ENCODE results near the gene ICAM1.

The ICAM1 gene

GRCh38 chr19:10262771-10263170 lies 8.1 kb upstream of the ICAM1 start:
- Histone ChIP-seq H3K36me3 (ENCODE audit: control insufficient read depth, insufficient read depth, low read length) (no peaks in the 10 kb centered on the region), H3K27ac (ENCODE audit: low read depth, low read length) (no peak overlapping the region), H3K9ac (ENCODE audit: low read length) (no peak overlapping the region), H3K23ac (ENCODE audit: low read length) (no peak overlapping the region), H3K4me1 (ENCODE audit: control insufficient read depth, low read depth, low read length) (no peaks in the 10 kb centered on the region), H3K56ac (ENCODE audit: low read length) (no peak overlapping the region), H2BK120ac (ENCODE audit: low read depth, low read length) (no peak overlapping the region), H3K18ac (ENCODE audit: low read length) (no peak overlapping the region), H4K5ac (ENCODE audit: low read length) (no peak overlapping the region), H2BK15ac (replicated peaks; ENCODE audit: low read depth) (no peak overlapping the region), H3K79me1 (ENCODE audit: low read length) (no peaks in the 10 kb centered on the region), H3K4me2 (ENCODE audit: low read length) (no peak overlapping the region), H2BK5ac (ENCODE audit: low read length) (no peak overlapping the region), H3K27me3 (ENCODE audit: insufficient read depth, low read length, poor library complexity) (no peaks in the 10 kb centered on the region), H3K4ac (ENCODE audit: low read depth, low read length) (no peak overlapping the region), H3K4me3 (ENCODE audit: low read length) (no peak overlapping the region), H4K8ac (ENCODE audit: low read depth, low read length) (no peak overlapping the region), H3K79me2 (ENCODE audit: control insufficient read depth, insufficient read depth, low read length) (no peaks in the 10 kb centered on the region), H2AK5ac (ENCODE audit: low read length) (no peak overlapping the region)
- DNase-seq: no peak
- WGBS (ENCODE audit: extremely low coverage, insufficient coverage, low lambda C conversion rate): 100% methylated on average over 1 of the region's 7 CpGs

- Histone ChIP-seq H3K36me3 (ENCODE audit: control insufficient read depth, insufficient read depth, low read length) (no peaks in the 10 kb centered on the region), H3K79me2 (ENCODE audit: control insufficient read depth, insufficient read depth, low read length) (no peaks in the 10 kb centered on the region), H3K4me3 (ENCODE audit: low read length) (no peak overlapping the region), H3K18ac (ENCODE audit: low read length) (no peak overlapping the region), H3K4me2 (ENCODE audit: low read length) (no peak overlapping the region), H3K4me1 (ENCODE audit: control insufficient read depth, low read depth, low read length) (no peaks in the 10 kb centered on the region), H3K27me3 (ENCODE audit: insufficient read depth, low read length, poor library complexity) (peaks cover 5% of the 10 kb centered on the region), H3K9ac (ENCODE audit: low read length) (no peak overlapping the region), H2BK5ac (ENCODE audit: low read length) (no peak overlapping the region), H3K79me1 (ENCODE audit: low read length) (no peaks in the 10 kb centered on the region), H3K27ac (ENCODE audit: low read depth, low read length) (no peak overlapping the region), H4K5ac (ENCODE audit: low read length) (no peak overlapping the region), H2BK15ac (replicated peaks; ENCODE audit: low read depth) (no peak overlapping the region), H3K23ac (ENCODE audit: low read length) (no peak overlapping the region), H2BK120ac (ENCODE audit: low read depth, low read length) (no peak overlapping the region), H3K4ac (ENCODE audit: low read depth, low read length) (no peak overlapping the region), H4K8ac (ENCODE audit: low read depth, low read length) (no peak overlapping the region), H2AK5ac (ENCODE audit: low read length) (no peak overlapping the region), H3K56ac (ENCODE audit: low read length) (no peak overlapping the region)
- WGBS (ENCODE audit: extremely low coverage, insufficient coverage, low lambda C conversion rate): no CpG with 5 or more reads among the region's 7 CpGs
- no peak for DNase-seq
Observed at GRCh38 chr19:10266706-10267105, 4.2 kb upstream of the ICAM1 start.

- H2BK5ac ChIP-seq (ENCODE audit: low read length): no peak overlapping the region
- H3K4me3 ChIP-seq (ENCODE audit: low read length): no peak overlapping the region
- no peak overlapping the region for H3K9ac ChIP-seq (ENCODE audit: low read length)
- no peak overlapping the region for H2BK120ac ChIP-seq (ENCODE audit: low read depth, low read length)
- no peak overlapping the region for H3K18ac ChIP-seq (ENCODE audit: low read length)
- no peaks in the 10 kb centered on the region for H3K79me1 ChIP-seq (ENCODE audit: low read length)
- no peak overlapping the region for H2AK5ac ChIP-seq (ENCODE audit: low read length)
- no peak for DNase-seq
- no peaks in the 10 kb centered on the region for H3K36me3 ChIP-seq (ENCODE audit: control insufficient read depth, insufficient read depth, low read length)
- no peak overlapping the region for H4K8ac ChIP-seq (ENCODE audit: low read depth, low read length)
- H3K23ac ChIP-seq (ENCODE audit: low read length): no peak overlapping the region
- no peak overlapping the region for H4K5ac ChIP-seq (ENCODE audit: low read length)
- no CpG with 5 or more reads among the region's 6 CpGs for WGBS (ENCODE audit: extremely low coverage, insufficient coverage, low lambda C conversion rate)
- no peaks in the 10 kb centered on the region for H3K79me2 ChIP-seq (ENCODE audit: control insufficient read depth, insufficient read depth, low read length)
- peaks cover 6% of the 10 kb centered on the region for H3K27me3 ChIP-seq (ENCODE audit: insufficient read depth, low read length, poor library complexity)
- no peak overlapping the region for H3K4me2 ChIP-seq (ENCODE audit: low read length)
- H3K4ac ChIP-seq (ENCODE audit: low read depth, low read length): no peak overlapping the region
- no peaks in the 10 kb centered on the region for H3K4me1 ChIP-seq (ENCODE audit: control insufficient read depth, low read depth, low read length)
- no peak overlapping the region for H3K27ac ChIP-seq (ENCODE audit: low read depth, low read length)
- H3K56ac ChIP-seq (ENCODE audit: low read length): no peak overlapping the region
- no peak overlapping the region for H2BK15ac ChIP-seq (replicated peaks; ENCODE audit: low read depth)
Observed at GRCh38 chr19:10268071-10268470, 2.8 kb upstream of the ICAM1 start.

DNA sequence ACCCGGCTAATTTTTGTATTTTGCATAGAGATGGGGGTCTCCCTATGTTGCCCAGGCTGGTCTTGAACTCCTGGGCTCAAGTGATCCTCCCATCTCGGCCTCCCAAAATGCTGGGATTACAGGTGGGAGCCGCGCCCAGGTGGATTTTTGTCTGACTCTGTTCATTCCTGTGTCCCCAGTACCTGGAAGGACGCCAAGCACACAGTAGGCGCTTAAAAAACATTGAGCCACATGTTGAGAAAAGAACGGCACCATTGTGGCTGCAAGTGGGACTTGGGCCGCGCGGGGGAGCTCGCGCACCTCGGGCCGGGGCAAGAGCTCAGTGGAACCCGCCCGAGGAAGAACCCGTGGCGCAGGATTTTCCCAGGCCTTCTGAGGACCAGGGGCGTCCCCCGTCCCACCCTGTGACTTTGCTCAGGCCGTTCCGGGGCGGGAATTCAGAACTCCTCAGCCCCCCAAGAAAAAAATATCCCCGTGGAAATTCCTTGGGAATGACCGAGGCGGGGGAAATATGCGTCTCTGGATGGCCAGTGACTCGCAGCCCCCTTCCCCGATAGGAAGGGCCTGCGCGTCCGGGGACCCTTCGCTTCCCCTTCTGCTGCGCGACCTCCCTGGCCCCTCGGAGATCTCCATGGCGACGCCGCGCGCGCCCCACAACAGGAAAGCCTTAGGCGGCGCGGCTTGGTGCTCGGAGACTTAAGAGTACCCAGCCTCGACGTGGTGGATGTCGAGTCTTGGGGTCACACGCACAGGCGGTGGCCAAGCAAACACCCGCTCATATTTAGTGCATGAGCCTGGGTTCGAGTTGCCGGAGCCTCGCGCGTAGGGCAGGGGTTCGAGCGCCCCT lies 1.4 kb upstream of the ICAM1 start:
- DNase-seq: peak; percentile 77
- H3K27ac ChIP-seq (ENCODE audit: low read depth, low read length): no peak overlapping the region
- H2AK5ac ChIP-seq (ENCODE audit: low read length): no peak overlapping the region
- H2BK120ac ChIP-seq (ENCODE audit: low read depth, low read length): no peak overlapping the region
- H3K4me2 ChIP-seq (ENCODE audit: low read length): peak overlapping the region; percentile 37
- H3K56ac ChIP-seq (ENCODE audit: low read length): peak overlapping the region; percentile 65
- H3K27me3 ChIP-seq (ENCODE audit: insufficient read depth, low read length, poor library complexity): peaks cover 6% of the 10 kb centered on the region
- no peaks in the 10 kb centered on the region for H3K36me3 ChIP-seq (ENCODE audit: control insufficient read depth, insufficient read depth, low read length)
- no peak overlapping the region for H3K18ac ChIP-seq (ENCODE audit: low read length)
- no peaks in the 10 kb centered on the region for H3K4me1 ChIP-seq (ENCODE audit: control insufficient read depth, low read depth, low read length)
- H3K4me3 ChIP-seq (ENCODE audit: low read length): no peak overlapping the region
- no peak overlapping the region for H3K23ac ChIP-seq (ENCODE audit: low read length)
- no peaks in the 10 kb centered on the region for H3K79me1 ChIP-seq (ENCODE audit: low read length)
- no CpG with 5 or more reads among the region's 59 CpGs for WGBS (ENCODE audit: extremely low coverage, insufficient coverage, low lambda C conversion rate)
- H2BK15ac ChIP-seq (replicated peaks; ENCODE audit: low read depth): no peak overlapping the region
- H3K4ac ChIP-seq (ENCODE audit: low read depth, low read length): no peak overlapping the region
- H3K9ac ChIP-seq (ENCODE audit: low read length): no peak overlapping the region
- H3K79me2 ChIP-seq (ENCODE audit: control insufficient read depth, insufficient read depth, low read length): no peaks in the 10 kb centered on the region
- no peak overlapping the region for H4K5ac ChIP-seq (ENCODE audit: low read length)
- H4K8ac ChIP-seq (ENCODE audit: low read depth, low read length): no peak overlapping the region
- no peak overlapping the region for H2BK5ac ChIP-seq (ENCODE audit: low read length)

DNA sequence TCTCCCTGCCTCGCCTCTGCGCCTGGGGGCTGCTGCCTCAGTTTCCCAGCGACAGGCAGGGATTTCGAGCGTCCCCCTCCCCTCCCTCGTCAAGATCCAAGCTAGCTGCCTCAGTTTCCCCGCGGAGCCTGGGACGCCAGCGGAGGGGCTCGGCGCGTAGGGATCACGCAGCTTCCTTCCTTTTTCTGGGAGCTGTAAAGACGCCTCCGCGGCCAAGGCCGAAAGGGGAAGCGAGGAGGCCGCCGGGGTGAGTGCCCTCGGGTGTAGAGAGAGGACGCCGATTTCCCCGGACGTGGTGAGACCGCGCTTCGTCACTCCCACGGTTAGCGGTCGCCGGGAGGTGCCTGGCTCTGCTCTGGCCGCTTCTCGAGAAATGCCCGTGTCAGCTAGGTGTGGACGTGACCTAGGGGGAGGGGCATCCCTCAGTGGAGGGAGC lies 722 bp upstream of the ICAM1 start:
- no peak overlapping the region for H3K4ac ChIP-seq (ENCODE audit: low read depth, low read length)
- H2BK120ac ChIP-seq (ENCODE audit: low read depth, low read length): no peak overlapping the region
- H3K56ac ChIP-seq (ENCODE audit: low read length): peak overlapping the region; percentile 65
- H2AK5ac ChIP-seq (ENCODE audit: low read length): no peak overlapping the region
- H3K4me2 ChIP-seq (ENCODE audit: low read length): peak overlapping the region; percentile 37
- H3K4me1 ChIP-seq (ENCODE audit: control insufficient read depth, low read depth, low read length): no peaks in the 10 kb centered on the region
- WGBS (ENCODE audit: extremely low coverage, insufficient coverage, low lambda C conversion rate): no CpG with 5 or more reads among the region's 37 CpGs
- no peak overlapping the region for H2BK5ac ChIP-seq (ENCODE audit: low read length)
- no peak overlapping the region for H3K27ac ChIP-seq (ENCODE audit: low read depth, low read length)
- no peak overlapping the region for H4K5ac ChIP-seq (ENCODE audit: low read length)
- no peaks in the 10 kb centered on the region for H3K79me1 ChIP-seq (ENCODE audit: low read length)
- H4K8ac ChIP-seq (ENCODE audit: low read depth, low read length): no peak overlapping the region
- no peak overlapping the region for H3K4me3 ChIP-seq (ENCODE audit: low read length)
- peaks cover 6% of the 10 kb centered on the region for H3K27me3 ChIP-seq (ENCODE audit: insufficient read depth, low read length, poor library complexity)
- no peak for DNase-seq
- peak overlapping the region; percentile 28 for H3K9ac ChIP-seq (ENCODE audit: low read length)
- H3K18ac ChIP-seq (ENCODE audit: low read length): no peak overlapping the region
- H3K23ac ChIP-seq (ENCODE audit: low read length): no peak overlapping the region
- no peaks in the 10 kb centered on the region for H3K36me3 ChIP-seq (ENCODE audit: control insufficient read depth, insufficient read depth, low read length)
- no peaks in the 10 kb centered on the region for H3K79me2 ChIP-seq (ENCODE audit: control insufficient read depth, insufficient read depth, low read length)
- H2BK15ac ChIP-seq (replicated peaks; ENCODE audit: low read depth): no peak overlapping the region

Data from mesendoderm (in vitro differentiated cells).